Colonic mucosa (tissue), 4 donors: Measurements from ENCODE around the gene NMS. TPM values are rescaled to one million over a fixed set of nuclear protein-coding genes. Genes with fewer than 3 reads are reported as not detected.

Experiments
- DNase-seq: peaks from one replicate; pipeline ENCODE4 v3.0.0-alpha.2; 2020
- H3K27ac ChIP-seq: fragments of 200-600 bp; one replicate; pipeline ENCODE4 v1.8.0; 2021
- H3K27me3 ChIP-seq: fragments of 200-600 bp; one replicate; pipeline ENCODE4 v1.8.0; 2021
- H3K36me3 ChIP-seq: fragments of 200-600 bp; one replicate; pipeline ENCODE4 v1.8.0; 2021
- H3K4me1 ChIP-seq: fragments of 200-600 bp; one replicate; pipeline ENCODE4 v1.8.0; 2021; ENCODE audit warnings: mild to moderate bottlenecking
- H3K4me3 ChIP-seq: fragments of 200-600 bp; one replicate; pipeline ENCODE4 v1.8.0; 2021
- H3K9ac ChIP-seq, 2 donors: one replicate each; pipeline ENCODE4 v1.7.0; 2013; ENCODE audit warnings: control low read depth in 2 of 2, low read depth in 2 of 2, low read length in 2 of 2
- H3K9me3 ChIP-seq: fragments of 200-600 bp; one replicate; pipeline ENCODE4 v1.8.0; 2021
- CTCF ChIP-seq: fragments of 200-600 bp; IDR thresholded peaks from one replicate; pipeline ENCODE4 v1.8.0; 2022; ENCODE audit warnings: antibody characterized with exemption, mild to moderate bottlenecking
- intact Hi-C: fragments of 100-400 bp; cut with DNase I; formaldehyde crosslinking; loops from one replicate; pipeline ENCODE4 v1.14.1; 2022
- total RNA-seq, 2 donors: library from RNA; stranded (reverse); fragmentation: NEBNext Ultra II Directional in 1 of 2; extraction: Animal tissue kit (Norgen Biotek cat#: 25700) in 1 of 2; gene quantifications; one replicate each; pipeline ENCODE4 v1.2.1, GENCODE V29; 2021
- donor health status: healthy.
- donor health status: DM: no; HTN: no; CAD: no.
- donor health status: DM: no; HTN: no; CAD: no.

Gene NMS
- total RNA-seq, 2 donors from 2014 or later: not detected

- no peaks in the 10 kb centered on the region for H3K36me3 ChIP-seq
- H3K9ac ChIP-seq: no peak overlapping the region
- H3K27ac ChIP-seq: no peak overlapping the region
- no peaks in the 10 kb centered on the region for H3K9me3 ChIP-seq
- no peak for DNase-seq
- TF ChIP-seq CTCF: no peak
- H3K4me3 ChIP-seq: no peak overlapping the region
- intact Hi-C loops: no loop called here
- no peaks in the 10 kb centered on the region for H3K27me3 ChIP-seq
- no peaks in the 10 kb centered on the region for H3K4me1 ChIP-seq
Measured at GRCh38 chr2:100425573-100426383, 44.5 kb upstream of the NMS start.

DNA sequence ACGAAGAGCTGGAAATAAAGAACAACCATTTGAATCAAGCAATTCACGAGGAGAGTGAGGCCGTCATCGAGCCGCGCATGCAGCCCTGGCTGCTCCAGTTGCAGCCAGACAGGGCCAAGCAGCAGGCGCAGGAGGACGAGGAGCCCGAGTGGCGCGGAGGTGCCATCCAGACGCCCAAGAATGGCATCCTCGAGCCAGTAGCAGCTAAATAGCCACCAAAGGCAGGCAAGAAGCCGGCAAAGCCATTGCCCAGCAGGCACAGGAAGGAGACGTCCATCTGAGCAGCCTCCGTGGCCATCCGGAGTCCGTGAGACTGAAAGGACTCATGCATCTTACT, 43.9 kb upstream of the NMS start:
- DNase-seq: no peak
- Histone ChIP-seq H3K4me1 (no peaks in the 10 kb centered on the region), H3K4me3 (no peak overlapping the region), H3K9ac (no peak overlapping the region), H3K36me3 (no peaks in the 10 kb centered on the region), H3K27ac (no peak overlapping the region), H3K9me3 (no peaks in the 10 kb centered on the region), H3K27me3 (no peaks in the 10 kb centered on the region)
- TF ChIP-seq CTCF: no peak
- intact Hi-C loops: no loop called here

DNA sequence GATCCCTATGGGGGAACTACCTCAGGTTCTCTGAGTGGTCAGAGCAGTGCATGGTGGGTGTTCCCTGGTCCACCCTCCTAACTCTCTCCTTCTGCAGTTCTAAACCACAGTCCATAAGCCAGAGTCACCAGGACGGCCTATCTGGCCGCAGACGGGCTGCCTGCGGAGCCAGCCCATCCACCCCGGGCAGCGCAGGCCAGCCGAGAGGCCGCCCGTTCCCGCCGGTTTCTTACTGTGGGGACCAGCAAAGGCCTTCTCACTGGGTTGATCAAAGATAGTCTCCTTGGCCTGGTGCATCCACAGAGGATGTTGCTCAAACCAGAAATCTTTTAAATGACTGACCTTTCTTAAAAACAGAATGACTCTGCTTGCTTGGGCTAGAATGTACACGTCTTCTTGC, 43.2 kb upstream of the NMS start:
- Histone ChIP-seq H3K4me1 (no peaks in the 10 kb centered on the region), H3K9me3 (no peaks in the 10 kb centered on the region), H3K27me3 (no peaks in the 10 kb centered on the region), H3K4me3 (no peak overlapping the region), H3K9ac (no peak overlapping the region), H3K36me3 (no peaks in the 10 kb centered on the region), H3K27ac (no peak overlapping the region)
- no peak for TF ChIP-seq CTCF
- no peak for DNase-seq
- intact Hi-C loops: no loop called here

DNA sequence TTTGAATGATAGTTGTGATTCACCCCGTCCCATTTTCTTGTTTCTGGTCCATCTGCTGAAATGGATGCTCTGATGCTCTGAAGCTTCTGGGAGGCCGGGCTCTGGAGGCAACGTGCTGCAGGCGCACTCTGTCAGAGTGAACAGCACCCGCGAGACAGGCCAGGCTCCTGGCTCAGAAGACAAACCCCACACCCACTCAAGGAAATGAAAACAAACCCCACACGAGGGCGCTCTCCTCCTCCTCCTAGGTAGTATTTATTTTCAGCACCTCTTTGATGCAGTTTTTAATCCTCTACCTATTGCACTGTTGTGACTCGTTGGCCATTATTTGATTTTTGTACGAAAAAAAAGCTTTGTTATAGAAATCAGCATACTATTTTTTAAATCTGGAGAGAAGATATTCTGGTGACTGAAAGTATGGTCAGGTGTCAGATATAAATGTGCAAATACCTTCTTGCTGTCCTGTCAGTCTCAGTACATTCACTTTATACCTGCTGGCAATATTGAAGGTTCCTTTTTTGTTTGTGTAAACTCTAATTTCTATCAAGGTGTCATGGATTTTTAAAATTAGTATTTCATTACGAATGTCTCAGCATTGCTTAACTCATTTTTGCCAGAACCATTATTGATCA, 42.5 kb upstream of the NMS start:
- intact Hi-C loops: no loop called here
- DNase-seq: peak; percentile 55
- Histone ChIP-seq H3K36me3 (no peaks in the 10 kb centered on the region), H3K4me1 (no peaks in the 10 kb centered on the region), H3K4me3 (no peak overlapping the region), H3K9ac (no peak overlapping the region), H3K9me3 (no peaks in the 10 kb centered on the region), H3K27me3 (no peaks in the 10 kb centered on the region), H3K27ac (no peak overlapping the region)
- TF ChIP-seq CTCF: peak; percentile 37

- H3K27me3 ChIP-seq: no peaks in the 10 kb centered on the region
- no peak for DNase-seq
- H3K4me3 ChIP-seq: no peak overlapping the region
- no peak for TF ChIP-seq CTCF
- no peak overlapping the region for H3K9ac ChIP-seq
- H3K27ac ChIP-seq: no peak overlapping the region
- no peaks in the 10 kb centered on the region for H3K4me1 ChIP-seq
- intact Hi-C loops: no loop called here
- no peaks in the 10 kb centered on the region for H3K36me3 ChIP-seq
- H3K9me3 ChIP-seq: no peaks in the 10 kb centered on the region
Measured at GRCh38 chr2:100429726-100430125, 40.6 kb upstream of the NMS start.
